Prostate gland (tissue), 2 donors: Measurements from ENCODE around the gene POFUT2.

Experiments
- CTCF ChIP-seq, 4 experiments: fragments of 200-600 bp in 2 of 4; fragments of 450-650 bp in 2 of 4; sonication (generic) in 2 of 4; IDR thresholded peaks; 1 replicate in 3 of 4; 2 replicates in 1 of 4; pipeline ENCODE4 v1.5.1; 2016 to 2019; ENCODE audit warnings: antibody characterized with exemption in 4 of 4, mild to moderate bottlenecking in 2 of 4, moderate library complexity in 2 of 4
- POLR2A ChIP-seq: fragments of 450-650 bp; IDR thresholded peaks from one replicate; pipeline ENCODE4 v1.6.1; 2016; ENCODE audit warnings: antibody characterized with exemption, mild to moderate bottlenecking

- TF ChIP-seq POLR2A: no peak
- TF ChIP-seq CTCF (IDR thresholded peaks at IDR 0.05): no peak
These were observed 40.8 kb upstream of the POFUT2 start for GRCh38 chr21:45328198-45329091.
